ENCODE results near the gene CDADC1. TPM values are rescaled to one million over a fixed set of nuclear protein-coding genes. Genes with fewer than 3 reads are reported as not detected.

CDADC1 gene
- polyA plus RNA-seq, 3 donors: 3.5 to 6.4 (median 5.2) TPM

- Histone ChIP-seq H3K4me2 (replicated peaks; ENCODE audit: extremely low read depth, low read length, poor library complexity, severe bottlenecking) (no peak overlapping the region), H2AFZ (ENCODE audit: insufficient read depth, low read depth, low read length, poor library complexity, severe bottlenecking) (no peak overlapping the region), H3K9me3 (replicated peaks in 1 of 2; ENCODE audit: control insufficient read depth in 1 of 2, insufficient read depth in 1 of 2, low read length in 2 of 2) (no peaks in the 10 kb centered on the region), H3K27ac (ENCODE audit: low read depth in 1 of 2, low read length in 2 of 2) (no peak overlapping the region), H3K4me3 (replicated peaks in 1 of 3; ENCODE audit: low read depth in 2 of 3, low read length in 3 of 3) (no peak overlapping the region), H3K36me3 (replicated peaks in 1 of 2; ENCODE audit: control insufficient read depth in 1 of 2, insufficient read depth in 2 of 2, low read length in 2 of 2) (no peaks in the 10 kb centered on the region), H3K27me3 (ENCODE audit: control insufficient read depth in 2 of 2, insufficient read depth in 2 of 2, low read length in 2 of 2) (no peaks in the 10 kb centered on the region), H4K20me1 (ENCODE audit: insufficient read depth, low read length) (no peaks in the 10 kb centered on the region), H3K9ac (ENCODE audit: insufficient read depth, low read length, poor library complexity, severe bottlenecking) (no peak overlapping the region), H3K79me2 (ENCODE audit: insufficient read depth, low read length) (no peaks in the 10 kb centered on the region), H3K4me1 (ENCODE audit: control insufficient read depth in 1 of 2, insufficient read depth in 2 of 2, low read length in 2 of 2) (no peaks in the 10 kb centered on the region)
- H3K36me3 Mint-ChIP-seq: peaks cover 3 to 4% of the 10 kb centered on the region in 2 donors
- H3K27ac Mint-ChIP-seq: no peak overlapping the region
- no peak for DNase-seq
- H3K9me3 Mint-ChIP-seq: peaks cover 0 to 2% (median 0%) of the 10 kb centered on the region in 7 donors
- H3K27me3 Mint-ChIP-seq (ENCODE audit: low read depth in 3 of 3): peaks cover 0 to 3% (median 0%) of the 10 kb centered on the region in 3 donors
- TF ChIP-seq CTCF (IDR thresholded peaks at IDR 0.05): no peak
- WGBS (ENCODE audit: insufficient coverage): no CpG with 5 or more reads among the region's 2 CpGs
- H3K4me1 Mint-ChIP-seq: no peaks in the 10 kb centered on the region
- no peak overlapping the region for H3K4me3 Mint-ChIP-seq
- intact Hi-C loops (cut with micrococcal nuclease): no loop called here
Observed at GRCh38 chr13:49342454-49342853, 94.7 kb downstream of the CDADC1 start.

Other genes with a start within 250 kb of the CDADC1 start
- gene MLNR, start 27.6 kb upstream of the CDADC1 start, polyA plus RNA-seq: not detected
- 1 to 10 TPM; 1.9 to 5.1 (median 2.7) TPM for gene CAB39L, start 196.1 kb downstream of the CDADC1 start, polyA plus RNA-seq
- gene SETDB2, start 196.3 kb downstream of the CDADC1 start, polyA plus RNA-seq: 1 to 10 TPM; 4.8 to 6.8 (median 6.4) TPM
- 10 to 100 TPM; 63.4 to 68.8 (median 68.4) TPM for gene PHF11, start 248.0 kb downstream of the CDADC1 start, polyA plus RNA-seq